H1 (cell line): ENCODE data around the gene CWC27. TPM values are rescaled to one million over a fixed set of nuclear protein-coding genes. Genes with fewer than 3 reads are reported as not detected.

Experiments used
- CTCF ChIA-PET: fragments of 300-600 bp; sonication (Branson Sonifier 250); formaldehyde crosslinking; loops from one replicate; lab custom pipeline; 2021; ENCODE audit not compliant: partially characterized antibody; lab: Charles Lee
- POLR2A ChIA-PET: fragments of 300-600 bp; sonication (Branson Sonifier 250); formaldehyde crosslinking; loops from one replicate; lab custom pipeline; 2021; ENCODE audit warnings: inconsistent platforms; ENCODE audit not compliant: partially characterized antibody; lab: Charles Lee
- DNase-seq, 2 experiments: peaks; one replicate each; pipeline versions ENCODE4 v3.0.0 to v3.0.0-alpha.2; 2010 to 2022; ENCODE audit warnings: low spot score in 2 of 2, low read depth in 1 of 2, mixed read lengths in 1 of 2
- FAIRE-seq: peaks from 2 replicates; lab custom pipeline; 2011; peaks lifted over from hg19 to GRCh38; lab: Jason Lieb, UNC
- H2AFZ ChIP-seq: 2 replicates; pipeline ENCODE4 v1.8.1; 2012; ENCODE audit warnings: low read length, inconsistent platforms
- H2AK5ac ChIP-seq: 2 replicates; pipeline ENCODE4 v1.6.1; 2013; ENCODE audit warnings: low read depth, low read length
- H2BK120ac ChIP-seq: replicated peaks from 2 replicates; pipeline ENCODE3; 2013; ENCODE audit warnings: low read depth, low read length, inconsistent platforms
- H2BK12ac ChIP-seq: 2 replicates; pipeline ENCODE4 v1.6.1; 2013; ENCODE audit warnings: low read depth, low read length
- H2BK15ac ChIP-seq: 2 replicates; pipeline ENCODE4 v1.6.1; 2013; ENCODE audit warnings: low read length
- H2BK20ac ChIP-seq: 2 replicates; pipeline ENCODE4 v1.6.1; 2013; ENCODE audit warnings: low read length
- H2BK5ac ChIP-seq: 2 replicates; pipeline ENCODE4 v1.6.1; 2013; ENCODE audit warnings: low read depth, low read length
- H3K14ac ChIP-seq: 2 replicates; pipeline ENCODE4 v1.6.1; 2013; ENCODE audit warnings: inconsistent platforms; ENCODE audit not compliant: insufficient read length
- H3K18ac ChIP-seq: 2 replicates; pipeline ENCODE4 v1.6.1; 2013; ENCODE audit warnings: low read length; ENCODE audit errors: extremely low read depth
- H3K23ac ChIP-seq: 2 replicates; pipeline ENCODE4 v1.6.1; 2013; ENCODE audit warnings: inconsistent platforms; ENCODE audit not compliant: insufficient read length
- H3K23me2 ChIP-seq: 2 replicates; pipeline ENCODE4 v1.6.1; 2013; ENCODE audit warnings: low read depth, low read length
- H3K27ac ChIP-seq: 2 replicates; pipeline ENCODE4 v1.6.1; 2011; ENCODE audit warnings: low read depth, low read length, inconsistent platforms
- H3K27me3 ChIP-seq, 4 experiments: replicated peaks in 1 of 4; 1 replicate in 1 of 4; 2 replicates in 3 of 4; pipeline versions ENCODE4 v1.6.1 to v1.8.1; 2011 to 2013; ENCODE audit warnings: low read length in 3 of 4, mild to moderate bottlenecking in 3 of 4, inconsistent platforms in 2 of 4, mixed read lengths in 2 of 4, moderate library complexity in 1 of 4; ENCODE audit not compliant: control insufficient read depth in 3 of 4, insufficient read depth in 3 of 4; ENCODE audit errors: extremely low read depth in 1 of 4
- H3K36me3 ChIP-seq, 4 experiments: 2 replicates each; pipeline versions ENCODE4 v1.6.1 to v1.8.1; 2011 to 2013; ENCODE audit warnings: mild to moderate bottlenecking in 4 of 4, low read length in 3 of 4, moderate library complexity in 2 of 4, control low read depth in 1 of 4, inconsistent platforms in 1 of 4; ENCODE audit not compliant: insufficient read depth in 4 of 4, control insufficient read depth in 2 of 4
- H3K4ac ChIP-seq: replicated peaks from 2 replicates; pipeline ENCODE3; 2013; ENCODE audit warnings: low read length, low read depth, mixed read lengths, inconsistent platforms; ENCODE audit not compliant: insufficient read length
- H3K4me1 ChIP-seq, 4 experiments: replicated peaks in 1 of 4; 1 replicate in 1 of 4; 2 replicates in 3 of 4; pipeline versions ENCODE4 v1.6.1 to v1.8.1; 2011 to 2013; ENCODE audit warnings: low read length in 3 of 4, inconsistent platforms in 2 of 4, mixed read lengths in 1 of 4; ENCODE audit not compliant: insufficient read depth in 4 of 4, control insufficient read depth in 3 of 4
- H3K4me2 ChIP-seq, 2 experiments: 2 replicates each; pipeline versions ENCODE4 v1.6.1 to v1.8.1; 2011 to 2013; ENCODE audit warnings: low read depth in 2 of 2, low read length in 2 of 2, control low read depth in 1 of 2, inconsistent platforms in 1 of 2, mild to moderate bottlenecking in 1 of 2; ENCODE audit not compliant: insufficient read depth in 1 of 2
- H3K4me3 ChIP-seq, 4 experiments: fragments of 200-600, 300-600 bp in 1 of 4; sonication (generic), shearing (Covaris generic), sonication (Bioruptor Twin) in 1 of 4; 2 replicates each; pipeline versions ENCODE4 v1.5.1 to v1.8.1; 2011 to 2016; ENCODE audit warnings: low read length in 4 of 4, low read depth in 3 of 4, control low read depth in 2 of 4, inconsistent platforms in 2 of 4, mild to moderate bottlenecking in 2 of 4, mixed read lengths in 1 of 4, moderate library complexity in 1 of 4; ENCODE audit not compliant: insufficient read depth in 2 of 4; ENCODE audit errors: extremely low read depth in 1 of 4
- H3K56ac ChIP-seq: replicated peaks from 2 replicates; pipeline ENCODE3; 2013; ENCODE audit warnings: low read depth, mild to moderate bottlenecking, mixed read lengths, low read length, inconsistent platforms; ENCODE audit not compliant: insufficient read length
- H3K79me1 ChIP-seq: 2 replicates; pipeline ENCODE4 v1.6.1; 2013; ENCODE audit warnings: low read depth, low read length, control low read depth
- H3K79me2 ChIP-seq, 2 experiments: 2 replicates each; pipeline versions ENCODE4 v1.6.1 to v1.8.1; 2012 to 2013; ENCODE audit warnings: low read length in 2 of 2, mild to moderate bottlenecking in 2 of 2, inconsistent platforms in 1 of 2; ENCODE audit not compliant: insufficient read depth in 2 of 2, control insufficient read depth in 1 of 2
- H3K9ac ChIP-seq, 4 experiments: replicated peaks in 1 of 4; 1 replicate in 1 of 4; 2 replicates in 3 of 4; pipeline versions ENCODE4 v1.6.1 to v1.8.1; 2011 to 2013; ENCODE audit warnings: low read depth in 3 of 4, low read length in 3 of 4, control low read depth in 2 of 4, mild to moderate bottlenecking in 2 of 4, moderate library complexity in 2 of 4, inconsistent platforms in 1 of 4; ENCODE audit errors: extremely low read depth in 1 of 4
- H3K9me3 ChIP-seq, 2 experiments: 2 replicates each; pipeline versions ENCODE4 v1.6.1 to v1.8.1; 2012 to 2013; ENCODE audit warnings: mild to moderate bottlenecking in 2 of 2, moderate library complexity in 2 of 2, control low read depth in 1 of 2, inconsistent platforms in 1 of 2, low read depth in 1 of 2, low read length in 1 of 2, mixed read lengths in 1 of 2; ENCODE audit not compliant: insufficient read depth in 2 of 2
- H4K20me1 ChIP-seq, 2 experiments: replicated peaks in 1 of 2; 2 replicates each; pipeline versions ENCODE3 to v1.8.1; 2011 to 2013; ENCODE audit warnings: inconsistent platforms in 2 of 2, low read length in 2 of 2, mild to moderate bottlenecking in 1 of 2; ENCODE audit not compliant: insufficient read depth in 2 of 2, control insufficient read depth in 1 of 2
- H4K5ac ChIP-seq: 2 replicates; pipeline ENCODE4 v1.6.1; 2013; ENCODE audit warnings: low read length, low read depth, mixed read lengths, inconsistent platforms; ENCODE audit not compliant: insufficient read length
- H4K8ac ChIP-seq: 2 replicates; pipeline ENCODE4 v1.8.0; 2013; ENCODE audit warnings: mild to moderate bottlenecking, moderate library complexity, low read length, inconsistent platforms; ENCODE audit not compliant: insufficient read depth; ENCODE audit errors: extremely low read depth
- H4K91ac ChIP-seq: replicated peaks from 2 replicates; pipeline ENCODE3; 2013; ENCODE audit warnings: low read length, mixed read lengths, inconsistent platforms; ENCODE audit not compliant: insufficient read length
- BRCA1 ChIP-seq: IDR thresholded peaks from 2 replicates; pipeline ENCODE4 v1.6.1; 2012; ENCODE audit warnings: low read depth, low read length, improper control_type of control experiment
- JUND ChIP-seq: IDR thresholded peaks from 2 replicates; pipeline ENCODE4 v1.6.1; 2011; ENCODE audit warnings: mild to moderate bottlenecking, improper control_type of control experiment, low read length
- KDM1A ChIP-seq: fragments of 200-600, 300-600 bp; sonication (generic); IDR thresholded peaks from 2 replicates; pipeline ENCODE4 v1.7.1; 2016; ENCODE audit warnings: mild to moderate bottlenecking, low read length, borderline replicate concordance
- KDM5A ChIP-seq: fragments of 200-600 bp; IDR thresholded peaks from 2 replicates; pipeline ENCODE4 v1.7.1; 2012; ENCODE audit warnings: mild to moderate bottlenecking, low read length, inconsistent platforms, mixed read lengths
- NANOG ChIP-seq: IDR thresholded peaks from 2 replicates; pipeline ENCODE4 v1.6.1; 2011; ENCODE audit warnings: low read length, low read depth, mild to moderate bottlenecking, inconsistent platforms; ENCODE audit not compliant: insufficient read depth, poor library complexity, severe bottlenecking
- RFX5 ChIP-seq: IDR thresholded peaks from 2 replicates; pipeline ENCODE4 v1.6.1; 2011; ENCODE audit warnings: low read depth, low read length, improper control_type of control experiment, borderline replicate concordance
- RNF2 ChIP-seq: fragments of 200-900, 300-1000 bp; sonication (generic); IDR thresholded peaks from 2 replicates; pipeline ENCODE4 v1.7.1; 2016; ENCODE audit warnings: borderline replicate concordance, low read depth, mild to moderate bottlenecking, antibody characterized with exemption, low read length; ENCODE audit not compliant: poor library complexity, severe bottlenecking; ENCODE audit errors: missing control alignments
- RXRA ChIP-seq: IDR thresholded peaks from 2 replicates; pipeline ENCODE4 v1.6.1; 2011; ENCODE audit warnings: low read depth, mild to moderate bottlenecking, low read length, moderate library complexity; ENCODE audit not compliant: insufficient read depth
- SIN3A ChIP-seq, 2 experiments: IDR thresholded peaks in 1 of 2; conservative IDR thresholded peaks in 1 of 2; 2 replicates each; pipeline ENCODE4 v1.6.1; 2011 to 2012; ENCODE audit warnings: low read length in 2 of 2, improper control_type of control experiment in 1 of 2, low read depth in 1 of 2, mild to moderate bottlenecking in 1 of 2
- SIX5 ChIP-seq: IDR thresholded peaks from 2 replicates; pipeline ENCODE4 v1.6.1; 2011; ENCODE audit warnings: mild to moderate bottlenecking, low read depth, low read length
- SRF ChIP-seq: IDR thresholded peaks from 2 replicates; pipeline ENCODE4 v1.6.1; 2011; ENCODE audit warnings: mild to moderate bottlenecking, low read depth, low read length, moderate library complexity
- TCF12 ChIP-seq: IDR thresholded peaks from 2 replicates; pipeline ENCODE4 v1.6.1; 2011; ENCODE audit warnings: low read depth, mild to moderate bottlenecking, low read length
- WGBS, 2 experiments: shearing (Covaris generic) in 1 of 2; methylation state at CpG; one replicate each; pipeline versions ENCODE4 v1.1.6 to v1.1.7; 2013 to 2015; ENCODE audit warnings: low lambda C conversion rate in 2 of 2, mixed read lengths in 2 of 2, inconsistent platforms in 1 of 2, low coverage in 1 of 2, missing lambda C conversion rate in 1 of 2; ENCODE audit not compliant: insufficient replicate concordance in 2 of 2, insufficient coverage in 1 of 2, insufficient read length in 1 of 2; ENCODE audit errors: extremely low coverage in 1 of 2, missing lambda C conversion rate in 1 of 2; 5-methylcytosine and 5-hydroxymethylcytosine counted together
- polyA plus RNA-seq, 7 experiments: library from polyadenylated mRNA; depleted of rRNA in 3 of 7; stranded (reverse) in 5 of 7; unstranded in 2 of 7; fragments of >200 nt in 5 of 7; fragments of 200-250 nt in 2 of 7; gene quantifications; 1 replicate in 5 of 7; 2 replicates in 1 of 7; 4 replicates in 1 of 7; pipeline versions ENCODE4 v1.2.1 to v1.2.3, GENCODE V29; 2011 to 2013; ENCODE audit warnings: missing spikeins in 2 of 7, mixed read lengths in 2 of 7
- total RNA-seq: library from RNA; stranded (reverse); fragmentation: NEBNext Ultra II Directional; extraction: Animal tissue kit (Norgen Biotek cat#: 25700); gene quantifications from 2 replicates; pipeline ENCODE4 v1.2.1, GENCODE V29; 2021

The CWC27 gene
- total and polyA plus RNA-seq, 2 of the 8 experiments (the other 6 are each of a cell fraction or from before 2014, with no cell fraction given), result 24.9 to 43.4 TPM

DNA sequence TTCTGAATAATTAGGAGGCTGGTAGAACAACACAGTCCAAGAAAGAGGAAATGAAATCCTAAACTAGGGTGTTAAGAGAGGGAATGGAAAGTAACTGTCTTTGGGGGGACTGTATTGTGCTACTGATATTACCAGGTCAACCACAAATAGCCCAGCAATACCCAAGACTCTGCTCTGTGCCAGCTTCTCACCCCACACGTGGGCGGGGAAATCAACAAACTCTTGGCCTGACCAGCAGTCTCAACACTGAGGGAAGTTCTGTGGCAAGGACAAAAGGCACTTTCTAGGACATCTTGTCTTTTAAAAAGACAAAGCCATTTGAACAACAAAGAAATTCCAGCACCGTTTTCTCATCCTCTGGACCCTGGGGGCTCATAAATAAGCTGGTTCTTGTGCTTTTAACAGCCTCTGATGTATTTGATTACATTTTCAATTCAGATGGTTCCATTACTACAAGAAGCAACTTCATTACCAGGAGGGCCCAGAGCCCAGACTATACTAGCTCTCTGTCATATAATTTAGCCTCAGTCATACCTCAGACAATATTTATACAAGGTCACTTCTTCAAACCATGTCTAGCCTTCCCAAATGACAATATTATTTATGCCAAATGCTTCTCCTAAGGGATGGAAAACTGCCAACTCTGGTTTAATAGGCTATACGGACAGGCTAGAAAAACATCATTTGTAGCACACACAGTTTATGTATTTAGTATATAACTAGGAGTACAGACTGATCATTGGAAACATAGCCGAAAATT is 297.8 kb downstream of the CWC27 start:
- Histone ChIP-seq H3K23ac (no peak overlapping the region), H4K91ac (no peak overlapping the region), H2BK15ac (no peak overlapping the region), H3K4me1 (peaks cover 0 to 7% (median 3%) of the 10 kb centered on the region in 4 experiments; a peak in 3 of 7 replicates), H3K9me3 (no peaks in the 10 kb centered on the region), H3K14ac (no peak overlapping the region), H2BK120ac (no peak overlapping the region), H3K9ac (no peak overlapping the region; a peak in 1 of 7 replicates), H3K4me2 (no peak overlapping the region), H3K4ac (no peak overlapping the region), H3K79me1 (no peaks in the 10 kb centered on the region), H4K5ac (peak overlapping the region; percentile 48), H2BK5ac (no peak overlapping the region), H3K27ac (no peak overlapping the region), H3K36me3 (no peaks in the 10 kb centered on the region), H4K20me1 (no peaks in the 10 kb centered on the region), H2BK12ac (no peak overlapping the region), H3K56ac (no peak overlapping the region), H3K79me2 (no peaks in the 10 kb centered on the region), H2AK5ac (no peak overlapping the region), H2BK20ac (no peak overlapping the region), H3K18ac (no peak overlapping the region), H4K8ac (no peak overlapping the region), H3K23me2 (no peaks in the 10 kb centered on the region), H3K27me3 (no peaks in the 10 kb centered on the region), H3K4me3 (no peak overlapping the region), H2AFZ (peak overlapping the region; percentile 46; the same call in 1 of the 2 replicates)
- FAIRE-seq (no peak), DNase-seq (no peak)
- CTCF ChIA-PET, result interaction anchor here (0.7 to 2.0 kb wide), 5 partner anchors 10 to 417 kb away, joined by 3 to 5 read pairs (median 4); no protein-coding TSS in a partner anchor
- POLR2A ChIA-PET, result no interaction called here
- 59% methylated on average over 5 of the region's 5 CpGs; no CpG with 5 or more reads in 1 of the 2 experiments for WGBS, 2 experiments
- no peak for TF ChIP-seq RFX5
- TF ChIP-seq SIX5, result no peak
- no peak for TF ChIP-seq TCF12
- TF ChIP-seq NANOG, result no peak
- no peak for TF ChIP-seq RNF2
- TF ChIP-seq KDM5A, result no peak
- TF ChIP-seq KDM1A, result no peak
- no peak for TF ChIP-seq RXRA
- TF ChIP-seq SIN3A (conservative IDR thresholded peaks at IDR 0.05 in 1 of 2, IDR thresholded peaks at IDR 0.05 in 1 of 2; ENCODE audit: low read depth in 1 of 2, low read length in 2 of 2), result no peak
- TF ChIP-seq SRF, result no peak
- TF ChIP-seq BRCA1, result no peak
- TF ChIP-seq JUND, result no peak
